Ectodermal cell (in vitro differentiated cells): Measurements from ENCODE around the gene C2CD4C. TPM values are rescaled to one million over a fixed set of nuclear protein-coding genes. Genes with fewer than 3 reads are reported as not detected.
A peak's percentile ranks its signal among the peaks of the same experiment; 100 is the strongest.
"Not testable (repeated sequence)": the region's sequence is repeated elsewhere in the genome, so short reads cannot be mapped to it uniquely, and the experiment has no call there.

ENCODE experiments used
- H3K27ac ChIP-seq: 2 replicates; pipeline ENCODE4 v1.7.0; 2013; ENCODE audit warnings: mild to moderate bottlenecking, low read depth, low read length; ENCODE audit not compliant: insufficient read depth, poor library complexity, severe bottlenecking
- H3K27me3 ChIP-seq: 2 replicates; pipeline ENCODE4 v1.7.0; 2013; ENCODE audit warnings: mild to moderate bottlenecking, low read length; ENCODE audit not compliant: insufficient read depth, control insufficient read depth, poor library complexity, severe bottlenecking
- H3K36me3 ChIP-seq: one replicate; pipeline ENCODE4 v1.7.0; 2013; ENCODE audit warnings: low read length; ENCODE audit not compliant: control insufficient read depth, insufficient read depth
- H3K4me1 ChIP-seq: one replicate; pipeline ENCODE4 v1.7.0; 2013; ENCODE audit warnings: low read length; ENCODE audit not compliant: control insufficient read depth, insufficient read depth
- H3K4me3 ChIP-seq: 2 replicates; pipeline ENCODE4 v1.7.0; 2013; ENCODE audit warnings: low read depth, low read length, control low read depth; ENCODE audit not compliant: insufficient read depth
- H3K9me3 ChIP-seq: 2 replicates; pipeline ENCODE4 v1.7.0; 2013; ENCODE audit warnings: mild to moderate bottlenecking, low read length, moderate library complexity; ENCODE audit not compliant: control insufficient read depth
- WGBS, 2 experiments: methylation state at CpG; one replicate each; pipeline ENCODE4 v1.1.7; 2013; ENCODE audit warnings: missing lambda C conversion rate in 2 of 2; 5-methylcytosine and 5-hydroxymethylcytosine counted together
- polyA plus RNA-seq, 4 experiments: library from polyadenylated mRNA; stranded (reverse); fragments of 50-300 nt; gene quantifications; one replicate each; pipeline ENCODE4 v1.2.3, GENCODE V29; 2013

C2CD4C gene
- polyA plus RNA-seq (2013, experiment 1 of 4): 11.5 TPM
- polyA plus RNA-seq (2013, experiment 2 of 4): 12.5 TPM
- polyA plus RNA-seq (2013, experiment 3 of 4): 15.3 TPM
- polyA plus RNA-seq (2013, experiment 4 of 4): 14.7 TPM

- 0% methylated on average over 80 of the region's 80 CpGs for WGBS, 2 experiments
- no peaks in the 10 kb centered on the region for H3K36me3 ChIP-seq
- H3K27ac ChIP-seq: no peak within 1 kb of the TSS
- peaks cover 26% of the 10 kb centered on the region for H3K4me1 ChIP-seq
- H3K27me3 ChIP-seq: peaks cover 16% of the 10 kb centered on the region
- H3K9me3 ChIP-seq: no peaks in the 10 kb centered on the region
- peak within 1 kb of the TSS; percentile 72 for H3K4me3 ChIP-seq
These were observed at the start of gene C2CD4C for GRCh38 chr19:408902-409515. TSS of gene C2CD4C (minus strand) at chr19:409147. CDS start at chr19:408361, 786 bp downstream.

GRCh38 chr19:458091-459042, 49.4 kb upstream of the C2CD4C start:
- Histone ChIP-seq H3K4me1 (no peaks in the 10 kb centered on the region), H3K27ac (no peak overlapping the region), H3K9me3 (no peaks in the 10 kb centered on the region), H3K27me3 (peaks cover 28% of the 10 kb centered on the region), H3K36me3 (no peaks in the 10 kb centered on the region), H3K4me3 (no peak overlapping the region)
- WGBS, 2 experiments: 96 to 97% methylated on average over 89 of the region's 89 CpGs

GRCh38 chr19:457636-458035, 48.7 kb upstream of the C2CD4C start:
- Histone ChIP-seq H3K4me1 (no peaks in the 10 kb centered on the region), H3K9me3 (no peaks in the 10 kb centered on the region), H3K27me3 (peaks cover 26% of the 10 kb centered on the region), H3K36me3 (no peaks in the 10 kb centered on the region), H3K27ac (no peak overlapping the region), H3K4me3 (no peak overlapping the region)
- WGBS, 2 experiments: 94 to 95% methylated on average over 30 of the region's 30 CpGs

GRCh38 chr19:456547-457110, 47.7 kb upstream of the C2CD4C start:
- Histone ChIP-seq H3K4me3 (no peak overlapping the region), H3K9me3 (no peaks in the 10 kb centered on the region), H3K27ac (no peak overlapping the region), H3K27me3 (peaks cover 16% of the 10 kb centered on the region), H3K4me1 (no peaks in the 10 kb centered on the region), H3K36me3 (no peaks in the 10 kb centered on the region)
- WGBS, 2 experiments: 85% methylated on average over 18 of the region's 18 CpGs

GRCh38 chr19:455851-456546, 47.1 kb upstream of the C2CD4C start:
- H3K27ac ChIP-seq: no peak overlapping the region
- WGBS, 2 experiments: 92 to 95% methylated on average over 31 of the region's 31 CpGs
- H3K9me3 ChIP-seq: no peaks in the 10 kb centered on the region
- H3K4me3 ChIP-seq: no peak overlapping the region
- H3K27me3 ChIP-seq: peaks cover 10% of the 10 kb centered on the region
- no peaks in the 10 kb centered on the region for H3K4me1 ChIP-seq
- H3K36me3 ChIP-seq: no peaks in the 10 kb centered on the region

- H3K9me3 ChIP-seq: no peaks in the 10 kb centered on the region
- 96 to 97% methylated on average over 39 of the region's 39 CpGs for WGBS, 2 experiments
- peaks cover 7% of the 10 kb centered on the region for H3K27me3 ChIP-seq
- H3K4me3 ChIP-seq: no peak overlapping the region
- H3K36me3 ChIP-seq: no peaks in the 10 kb centered on the region
- H3K4me1 ChIP-seq: no peaks in the 10 kb centered on the region
- no peak overlapping the region for H3K27ac ChIP-seq
These were observed 46.2 kb upstream of the C2CD4C start for GRCh38 chr19:455031-455705.

GRCh38 chr19:453606-454005, 44.7 kb upstream of the C2CD4C start:
- no peak overlapping the region for H3K4me3 ChIP-seq
- no peaks in the 10 kb centered on the region for H3K4me1 ChIP-seq
- no peaks in the 10 kb centered on the region for H3K36me3 ChIP-seq
- WGBS, 2 experiments: 94% methylated on average over 22 of the region's 22 CpGs
- no peak overlapping the region for H3K27ac ChIP-seq
- no peaks in the 10 kb centered on the region for H3K27me3 ChIP-seq
- no peaks in the 10 kb centered on the region for H3K9me3 ChIP-seq

- Histone ChIP-seq H3K27me3 (no peaks in the 10 kb centered on the region), H3K27ac (no peak overlapping the region), H3K36me3 (no peaks in the 10 kb centered on the region), H3K4me3 (no peak overlapping the region), H3K9me3 (no peaks in the 10 kb centered on the region), H3K4me1 (no peaks in the 10 kb centered on the region)
- WGBS, 2 experiments: 93 to 94% methylated on average over 16 of the region's 16 CpGs
These were observed 43.9 kb upstream of the C2CD4C start for GRCh38 chr19:452829-453228.

- 92 to 94% methylated on average over 33 of the region's 33 CpGs for WGBS, 2 experiments
- H3K9me3 ChIP-seq, H3K27ac ChIP-seq, H3K36me3 ChIP-seq, H3K4me1 ChIP-seq, H3K27me3 ChIP-seq, H3K4me3 ChIP-seq: not testable (repeated sequence)
These were observed 42.0 kb upstream of the C2CD4C start for GRCh38 chr19:450912-451481.
